Activated CD8-positive, alpha-beta memory T cell treated with anti-CD3 and anti-CD28 coated beads for 48 hours (primary cell): Measurements from ENCODE around the gene PSMA5.

Experiments
- DNase-seq, 3 experiments: peaks; one replicate each; pipeline ENCODE4 v3.0.0-alpha.2; 2020; ENCODE audit warnings: low read depth in 2 of 3, low spot score in 2 of 3

Gene PSMA5

DNA sequence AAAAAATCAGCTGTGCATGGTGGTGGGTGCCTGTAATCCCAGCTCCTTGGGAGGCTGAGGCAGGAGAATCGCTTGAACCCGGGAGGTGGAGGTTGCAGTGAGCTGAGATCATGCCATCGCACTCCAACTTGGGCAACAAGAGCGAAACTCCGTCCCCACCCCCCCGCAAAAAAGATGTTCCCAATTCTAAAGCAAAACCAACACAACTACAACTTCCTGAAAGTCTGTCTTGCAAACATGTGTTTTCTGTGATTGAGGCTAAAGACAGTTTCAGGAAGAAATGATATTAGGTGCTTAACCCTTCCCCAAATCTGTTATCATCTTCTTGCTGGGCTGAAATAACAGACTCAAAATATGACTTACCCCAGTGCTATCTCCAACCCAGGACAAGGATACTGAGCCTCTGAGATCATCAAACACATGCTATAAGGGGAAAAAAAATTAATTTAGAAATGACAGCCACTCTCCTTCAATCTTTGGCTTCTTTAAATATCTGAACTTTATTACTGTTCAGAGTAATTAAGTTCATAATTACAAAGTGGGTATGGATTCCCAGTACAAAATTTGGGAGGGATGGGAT, 57.0 kb downstream of the PSMA5 start:
- DNase-seq: no peak

DNA sequence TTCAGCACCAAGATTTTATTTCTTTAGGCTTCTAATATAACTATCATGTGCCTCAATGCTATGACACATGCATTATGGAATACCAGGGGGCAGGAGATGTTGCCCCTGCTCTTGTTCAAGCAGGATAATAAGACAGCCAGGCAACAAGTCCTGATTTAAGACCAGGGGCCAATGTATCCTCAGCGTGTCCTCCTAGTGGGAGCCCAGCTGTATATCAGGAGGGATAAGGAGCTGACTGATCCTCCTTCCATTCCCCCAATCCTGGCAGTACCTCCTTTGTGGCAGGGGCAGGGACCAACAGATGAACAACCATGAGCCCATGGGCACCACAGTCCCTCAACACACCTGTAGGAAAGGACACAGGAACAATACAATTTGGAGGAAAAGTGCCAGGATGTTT, 57.8 kb downstream of the PSMA5 start:
- DNase-seq: no peak

DNA sequence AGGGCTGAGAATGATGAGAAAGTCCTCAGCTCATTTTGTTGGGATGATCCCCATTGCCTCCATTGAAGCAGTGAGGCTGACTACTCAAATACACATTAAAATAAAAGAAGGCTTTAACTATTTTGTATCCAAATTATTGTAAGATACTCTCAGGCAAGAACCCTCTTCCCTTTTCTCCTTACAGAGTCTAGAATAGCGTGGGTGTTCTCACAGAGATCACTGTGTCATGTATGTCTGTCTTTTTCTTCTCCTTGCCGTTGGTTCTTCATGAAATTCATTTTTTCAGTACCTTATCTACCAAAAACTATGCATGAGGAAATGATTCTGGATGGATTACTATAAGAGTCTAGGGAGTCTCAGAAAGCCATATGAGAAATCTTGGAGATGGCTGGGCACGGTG, 58.6 kb downstream of the PSMA5 start:
- no peak for DNase-seq

GRCh38 chr1:109365642-109366204, 60.5 kb downstream of the PSMA5 start:
- DNase-seq: no peak

GRCh38 chr1:109361649-109362048, 64.6 kb downstream of the PSMA5 start:
- no peak for DNase-seq

DNA sequence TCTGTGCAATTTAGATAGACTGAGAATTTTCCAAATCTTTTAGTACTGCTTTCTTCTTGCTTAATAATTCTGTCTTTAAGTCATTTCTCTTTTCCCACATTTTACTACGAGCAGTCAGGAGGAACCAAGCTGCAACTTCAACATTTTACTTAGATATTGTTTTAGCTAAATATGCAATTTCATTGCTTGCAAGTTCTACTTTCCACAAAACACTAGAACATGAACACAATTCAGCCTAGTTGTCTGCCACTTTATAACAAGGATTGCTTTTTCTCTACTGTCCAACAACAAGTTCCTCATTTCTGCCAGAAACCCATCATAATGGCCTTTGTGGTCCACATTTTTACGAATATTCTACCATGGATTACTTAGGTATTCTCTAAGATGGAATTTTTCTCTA, 65.2 kb downstream of the PSMA5 start:
- DNase-seq: no peak

DNA sequence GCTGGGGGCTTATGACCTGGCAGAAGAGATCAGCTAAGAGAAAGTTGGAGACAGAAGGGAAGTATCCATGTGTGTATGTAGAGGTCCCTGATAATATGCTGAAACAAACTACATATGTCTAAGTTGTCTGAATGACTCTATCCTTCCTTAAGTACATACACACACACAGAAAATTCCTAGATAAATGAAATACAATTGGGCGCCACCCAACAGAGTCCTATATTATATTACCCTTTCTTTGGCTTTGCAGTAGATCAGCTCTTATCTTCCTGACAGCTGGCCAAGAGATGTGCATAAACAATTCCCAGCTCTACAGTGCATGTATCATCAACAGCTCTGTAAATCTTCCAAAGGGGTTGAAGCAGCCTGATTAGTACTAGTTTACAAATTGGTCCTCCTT, 68.6 kb downstream of the PSMA5 start:
- DNase-seq: no peak

DNA sequence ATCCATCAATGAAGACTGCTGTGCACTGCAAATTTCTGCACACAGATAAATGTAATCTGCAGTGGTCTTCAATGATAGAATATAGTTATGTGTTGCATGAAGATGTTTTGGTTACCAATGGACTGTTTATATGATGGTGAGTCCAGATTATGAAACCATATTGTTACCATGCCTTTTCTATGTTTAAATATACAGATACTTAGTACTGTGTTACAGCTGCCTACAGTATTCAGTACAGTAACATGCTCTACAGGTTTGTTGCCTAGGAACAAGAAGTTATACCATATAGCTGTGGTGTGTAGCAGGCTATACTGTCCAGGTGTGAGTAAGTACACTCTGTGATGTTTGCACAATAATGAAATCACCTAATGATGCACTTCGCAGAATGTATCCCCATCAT, 69.3 kb downstream of the PSMA5 start:
- no peak for DNase-seq

DNA sequence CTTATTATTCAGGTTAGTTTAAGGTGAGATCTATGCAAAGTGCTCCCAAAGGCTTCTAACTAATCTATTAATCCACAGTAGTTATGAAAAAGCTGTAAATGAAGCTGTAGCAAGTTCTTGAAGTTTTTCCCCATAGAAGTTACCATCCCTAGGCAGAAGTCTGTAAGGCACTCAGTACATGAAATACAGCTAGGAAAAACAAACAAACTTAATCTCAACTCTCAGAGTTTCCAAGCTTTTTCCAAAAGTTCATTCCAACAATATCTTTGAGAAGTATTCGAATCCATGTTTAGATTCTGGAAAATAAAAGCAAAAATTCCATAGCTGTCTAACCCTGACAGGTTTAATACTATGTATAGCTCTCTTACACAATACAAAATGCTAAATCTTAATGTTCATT, 69.7 kb downstream of the PSMA5 start:
- no peak for DNase-seq

DNA sequence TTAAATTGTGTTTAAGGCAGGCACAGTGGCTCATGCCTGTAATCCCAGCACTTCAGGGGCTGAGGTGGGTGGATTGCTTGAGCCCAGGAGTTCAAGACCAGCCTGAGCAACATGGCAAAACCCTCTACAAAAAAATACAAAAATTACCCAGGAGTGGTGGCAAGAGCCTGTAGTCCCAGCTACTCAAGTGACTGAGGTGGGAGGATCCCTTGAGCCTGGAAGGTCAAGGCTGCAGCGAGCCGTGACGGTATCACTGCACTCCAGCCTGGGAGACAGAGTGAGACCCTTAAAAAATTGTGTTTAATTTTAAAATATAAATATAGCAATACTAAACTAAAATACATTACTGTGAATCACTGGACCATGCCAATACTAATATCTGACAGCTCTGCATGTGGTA, 71.3 kb downstream of the PSMA5 start:
- DNase-seq: no peak

- no peak for DNase-seq
Observed at GRCh38 chr1:109351457-109351856, 74.8 kb downstream of the PSMA5 start.

DNA sequence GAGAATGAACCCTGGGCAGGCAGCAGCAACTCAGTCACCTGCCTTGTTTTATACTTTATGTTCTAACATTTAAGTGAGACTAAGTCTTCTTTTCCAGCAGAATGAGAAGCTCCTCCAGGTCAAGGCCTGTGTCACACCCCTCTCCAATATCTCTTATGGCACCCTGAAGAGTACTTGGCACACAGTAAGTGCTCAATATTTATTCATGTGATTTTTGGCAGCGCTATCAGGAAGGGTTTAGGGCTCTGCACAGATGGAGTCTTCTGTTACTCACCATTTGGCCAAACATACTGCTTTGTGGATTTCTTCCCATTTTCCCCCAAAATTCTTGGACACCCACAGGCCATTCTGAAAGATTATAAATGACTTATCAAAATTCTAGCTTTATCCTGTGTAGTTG, 75.6 kb downstream of the PSMA5 start:
- no peak for DNase-seq

GRCh38 chr1:109350182-109350581, 76.1 kb downstream of the PSMA5 start:
- DNase-seq: no peak
